ENCODE data around the gene MPHOSPH9. TPM values are rescaled to one million over a fixed set of nuclear protein-coding genes. Genes with fewer than 3 reads are reported as not detected.

The MPHOSPH9 gene
- polyA plus RNA-seq, 1 donor from 2014 or later: 20.0 TPM

- Mint-ChIP-seq H3K9me3 (no peaks in the 10 kb centered on the region), H3K27me3 (peaks cover 7% of the 10 kb centered on the region), H3K4me3 (peak overlapping the region; percentile 80 to 94 (median 90)), H3K36me3 (no peaks in the 10 kb centered on the region), H3K27ac (peak overlapping the region in 2 of 3 donors; percentile 68 to 71), H3K4me1 (peaks cover 7 to 25% (median 8%) of the 10 kb centered on the region in 3 donors)
Measured at GRCh38 chr12:123151457-123152454, 81.2 kb downstream of the MPHOSPH9 start.

GRCh38 chr12:123150744-123151456 lies 82.0 kb downstream of the MPHOSPH9 start, which contains the start of gene PITPNM2:
Gene PITPNM2 (minus strand): TSS chr12:123151090. CDS start chr12:123034590, 116,500 bp downstream.
- Mint-ChIP-seq H3K36me3 (peaks cover under 1% of the 10 kb centered on the region), H3K27me3 (peaks cover 7% of the 10 kb centered on the region), H3K9me3 (no peaks in the 10 kb centered on the region), H3K4me3 (peak within 1 kb of the TSS; percentile 80 to 95 (median 92)), H3K27ac (peak within 1 kb of the TSS in 2 of 3 donors; percentile 68 to 76), H3K4me1 (peaks cover 7 to 25% (median 10%) of the 10 kb centered on the region in 3 donors)

GRCh38 chr12:123150275-123150743 lies 82.6 kb downstream of the MPHOSPH9 start:
- H3K27ac Mint-ChIP-seq: no peak overlapping the region
- H3K9me3 Mint-ChIP-seq: no peaks in the 10 kb centered on the region
- peak overlapping the region; percentile 71 to 95 (median 78) for H3K4me3 Mint-ChIP-seq
- peaks cover 8% of the 10 kb centered on the region for H3K27me3 Mint-ChIP-seq
- H3K36me3 Mint-ChIP-seq: peaks cover 2% of the 10 kb centered on the region
- H3K4me1 Mint-ChIP-seq: peaks cover 7 to 25% (median 11%) of the 10 kb centered on the region in 3 donors

- H3K36me3 Mint-ChIP-seq: peaks cover 2% of the 10 kb centered on the region
- H3K9me3 Mint-ChIP-seq: no peaks in the 10 kb centered on the region
- H3K27ac Mint-ChIP-seq: peak overlapping the region in 2 of 3 donors; percentile 68 to 76
- peaks cover 8% of the 10 kb centered on the region for H3K27me3 Mint-ChIP-seq
- H3K4me3 Mint-ChIP-seq: peak overlapping the region; percentile 71 to 95 (median 78)
- peaks cover 7 to 25% (median 11%) of the 10 kb centered on the region in 3 donors for H3K4me1 Mint-ChIP-seq
Measured at GRCh38 chr12:123149501-123150274, 83.3 kb downstream of the MPHOSPH9 start.

- Mint-ChIP-seq H3K27me3 (peaks cover 8% of the 10 kb centered on the region), H3K9me3 (no peaks in the 10 kb centered on the region), H3K4me3 (peak overlapping the region; percentile 71 to 95 (median 78)), H3K27ac (no peak overlapping the region), H3K36me3 (peaks cover 2% of the 10 kb centered on the region), H3K4me1 (peaks cover 8 to 27% (median 11%) of the 10 kb centered on the region in 3 donors)
Measured at GRCh38 chr12:123149088-123149487, 83.9 kb downstream of the MPHOSPH9 start.

- Mint-ChIP-seq H3K27me3 (peaks cover 8% of the 10 kb centered on the region), H3K4me1 (peaks cover 11 to 30% (median 11%) of the 10 kb centered on the region in 3 donors), H3K36me3 (peaks cover 2% of the 10 kb centered on the region), H3K9me3 (no peaks in the 10 kb centered on the region), H3K27ac (peak overlapping the region in 1 of 3 donors; percentile 86), H3K4me3 (peak overlapping the region in 3 of 4 donors; percentile 15 to 80 (median 44))
Measured at GRCh38 chr12:123148655-123149054, 84.3 kb downstream of the MPHOSPH9 start.

- Mint-ChIP-seq H3K9me3 (no peaks in the 10 kb centered on the region), H3K4me1 (peaks cover 11 to 32% (median 13%) of the 10 kb centered on the region in 3 donors), H3K27me3 (peaks cover 8% of the 10 kb centered on the region), H3K4me3 (peak overlapping the region in 3 of 4 donors; percentile 15 to 80 (median 44)), H3K36me3 (peaks cover 2% of the 10 kb centered on the region), H3K27ac (no peak overlapping the region)
Measured at GRCh38 chr12:123148223-123148622, 84.7 kb downstream of the MPHOSPH9 start.

GRCh38 chr12:123145211-123145610 lies 87.7 kb downstream of the MPHOSPH9 start:
- H3K36me3 Mint-ChIP-seq: peaks cover 4% of the 10 kb centered on the region
- no peaks in the 10 kb centered on the region for H3K9me3 Mint-ChIP-seq
- no peak overlapping the region for H3K4me3 Mint-ChIP-seq
- H3K27ac Mint-ChIP-seq: peak overlapping the region in 1 of 3 donors; percentile 46
- H3K27me3 Mint-ChIP-seq: peaks cover 8% of the 10 kb centered on the region
- H3K4me1 Mint-ChIP-seq: peaks cover 4 to 30% (median 10%) of the 10 kb centered on the region in 3 donors

- H3K27ac Mint-ChIP-seq: peak overlapping the region in 1 of 3 donors; percentile 93
- peaks cover 4 to 19% (median 7%) of the 10 kb centered on the region in 3 donors for H3K4me1 Mint-ChIP-seq
- H3K4me3 Mint-ChIP-seq: peak overlapping the region in 2 of 4 donors; percentile 28 to 73
- peaks cover 2% of the 10 kb centered on the region for H3K27me3 Mint-ChIP-seq
- H3K9me3 Mint-ChIP-seq: no peaks in the 10 kb centered on the region
- peaks cover 4% of the 10 kb centered on the region for H3K36me3 Mint-ChIP-seq
Measured at GRCh38 chr12:123143736-123144461, 89.0 kb downstream of the MPHOSPH9 start.

- Mint-ChIP-seq H3K27me3 (peaks cover 2% of the 10 kb centered on the region), H3K27ac (peak overlapping the region in 1 of 3 donors; percentile 90), H3K9me3 (no peaks in the 10 kb centered on the region), H3K4me3 (peak overlapping the region in 1 of 4 donors; percentile 66), H3K4me1 (peaks cover 4 to 14% (median 7%) of the 10 kb centered on the region in 3 donors), H3K36me3 (peaks cover 4% of the 10 kb centered on the region)
Measured at GRCh38 chr12:123142921-123143735, 89.8 kb downstream of the MPHOSPH9 start.

- peaks cover 4% of the 10 kb centered on the region for H3K36me3 Mint-ChIP-seq
- peaks cover 2% of the 10 kb centered on the region for H3K27me3 Mint-ChIP-seq
- H3K4me1 Mint-ChIP-seq: peaks cover 4 to 13% (median 7%) of the 10 kb centered on the region in 3 donors
- no peak overlapping the region for H3K27ac Mint-ChIP-seq
- no peak overlapping the region for H3K4me3 Mint-ChIP-seq
- H3K9me3 Mint-ChIP-seq: no peaks in the 10 kb centered on the region
Measured at GRCh38 chr12:123142518-123142840, 90.5 kb downstream of the MPHOSPH9 start.

- Mint-ChIP-seq H3K27ac (peak overlapping the region in 1 of 3 donors; percentile 83), H3K4me3 (no peak overlapping the region), H3K27me3 (peaks cover 2% of the 10 kb centered on the region), H3K9me3 (no peaks in the 10 kb centered on the region), H3K4me1 (peaks cover 4 to 10% (median 7%) of the 10 kb centered on the region in 3 donors), H3K36me3 (peaks cover 4% of the 10 kb centered on the region)
Measured at GRCh38 chr12:123141615-123142517, 91.1 kb downstream of the MPHOSPH9 start.
